Endodermal cell (in vitro differentiated cells): ENCODE results near the gene SS18L1. TPM values are rescaled to one million over a fixed set of nuclear protein-coding genes. Genes with fewer than 3 reads are reported as not detected.

Source experiments
- DNase-seq: peaks from one replicate; pipeline ENCODE4 v3.0.0-alpha.2; 2017
- H3K27ac ChIP-seq: 2 replicates; pipeline ENCODE4 v1.5.1; 2013; ENCODE audit warnings: mild to moderate bottlenecking, low read depth, low read length, moderate library complexity
- H3K27me3 ChIP-seq: 2 replicates; pipeline ENCODE4 v1.6.1; 2013; ENCODE audit warnings: mild to moderate bottlenecking, low read length, moderate library complexity; ENCODE audit not compliant: insufficient read depth, control insufficient read depth, poor library complexity, severe bottlenecking
- H3K36me3 ChIP-seq: 2 replicates; pipeline ENCODE4 v1.7.0; 2013; ENCODE audit warnings: mild to moderate bottlenecking, low read length, moderate library complexity; ENCODE audit not compliant: control insufficient read depth, insufficient read depth
- H3K4me1 ChIP-seq: one replicate; pipeline ENCODE4 v1.7.0; 2013; ENCODE audit warnings: low read length; ENCODE audit not compliant: control insufficient read depth, insufficient read depth
- H3K4me3 ChIP-seq: 2 replicates; pipeline ENCODE4 v1.5.1; 2013; ENCODE audit warnings: mild to moderate bottlenecking, low read length, moderate library complexity
- H3K9ac ChIP-seq: 2 replicates; pipeline ENCODE4 v1.6.1; 2013; ENCODE audit warnings: mild to moderate bottlenecking, low read length, moderate library complexity; ENCODE audit not compliant: poor library complexity, severe bottlenecking; ENCODE audit errors: extremely low read depth
- H3K9me3 ChIP-seq: 2 replicates; pipeline ENCODE4 v1.6.1; 2013; ENCODE audit warnings: mild to moderate bottlenecking, low read length, moderate library complexity; ENCODE audit not compliant: control insufficient read depth
- H3K27ac Mint-ChIP-seq: 2 replicates; pipeline ENCODE4 v1.8.0; 2020; ENCODE audit warnings: mixed read lengths
- H3K27me3 Mint-ChIP-seq: 2 replicates; pipeline ENCODE4 v1.8.0; 2021; ENCODE audit warnings: mild to moderate bottlenecking, mixed read lengths; ENCODE audit not compliant: insufficient read depth
- H3K36me3 Mint-ChIP-seq: 2 replicates; pipeline ENCODE4 v1.8.0; 2020; ENCODE audit warnings: low read depth, mixed read lengths
- H3K4me1 Mint-ChIP-seq: 2 replicates; pipeline ENCODE4 v1.8.0; 2020; ENCODE audit warnings: mixed read lengths
- H3K4me3 Mint-ChIP-seq: 2 replicates; pipeline ENCODE4 v1.8.0; 2020; ENCODE audit warnings: mild to moderate bottlenecking, moderate library complexity, mixed read lengths
- H3K9me3 Mint-ChIP-seq: 2 replicates; pipeline ENCODE4 v1.8.0; 2020; ENCODE audit warnings: mild to moderate bottlenecking, mixed read lengths
- WGBS, 2 experiments: methylation state at CpG; one replicate each; pipeline versions ENCODE4 v1.1.5 to v1.1.7; 2013; ENCODE audit warnings: missing lambda C conversion rate in 2 of 2, mixed read lengths in 1 of 2; ENCODE audit not compliant: insufficient coverage in 1 of 2, insufficient read length in 1 of 2; 5-methylcytosine and 5-hydroxymethylcytosine counted together
- total RNA-seq, 2 donors: library from RNA; stranded (reverse); fragmentation: NEBNext Ultra II Directional in 1 of 2; extraction: Animal tissue kit (Norgen Biotek cat#: 25700) in 1 of 2; gene quantifications; 2 replicates in 1 of 2; 3 replicates in 1 of 2; pipeline ENCODE4 v1.2.1, GENCODE V29; 2021
- TF ChIP-seq, protein P1 (sequence below): fragments of 200-600 bp; sonication (generic); conservative IDR thresholded peaks from 2 replicates; pipeline ENCODE4 v1.5.0; 2021; ENCODE audit warnings: antibody characterized with exemption, mild to moderate bottlenecking

Gene SS18L1
- total RNA-seq, 2 donors from 2014 or later, result 23.2 to 28.8 TPM

DNA sequence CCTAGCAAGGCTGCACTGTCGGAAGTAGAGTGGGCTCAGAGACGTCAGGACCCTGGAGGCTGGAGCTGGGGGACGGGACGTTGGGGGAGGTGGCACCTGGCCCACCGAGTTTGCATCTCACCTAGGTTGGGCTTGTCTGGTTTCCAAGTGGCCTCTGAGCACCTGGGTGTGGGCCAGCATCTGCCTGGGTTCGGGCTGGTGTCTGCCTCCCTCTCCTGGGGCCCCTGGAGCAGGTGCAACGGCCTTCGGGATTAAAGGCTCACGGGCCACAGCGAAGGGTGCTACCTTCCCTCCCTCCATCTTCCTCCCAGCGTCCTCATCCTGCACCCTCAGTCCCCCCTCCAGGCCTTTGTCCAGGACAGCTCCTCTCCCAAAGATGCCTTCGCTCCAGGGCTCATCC is 70.5 kb downstream of the SS18L1 start:
- TF ChIP-seq, protein P1, sequence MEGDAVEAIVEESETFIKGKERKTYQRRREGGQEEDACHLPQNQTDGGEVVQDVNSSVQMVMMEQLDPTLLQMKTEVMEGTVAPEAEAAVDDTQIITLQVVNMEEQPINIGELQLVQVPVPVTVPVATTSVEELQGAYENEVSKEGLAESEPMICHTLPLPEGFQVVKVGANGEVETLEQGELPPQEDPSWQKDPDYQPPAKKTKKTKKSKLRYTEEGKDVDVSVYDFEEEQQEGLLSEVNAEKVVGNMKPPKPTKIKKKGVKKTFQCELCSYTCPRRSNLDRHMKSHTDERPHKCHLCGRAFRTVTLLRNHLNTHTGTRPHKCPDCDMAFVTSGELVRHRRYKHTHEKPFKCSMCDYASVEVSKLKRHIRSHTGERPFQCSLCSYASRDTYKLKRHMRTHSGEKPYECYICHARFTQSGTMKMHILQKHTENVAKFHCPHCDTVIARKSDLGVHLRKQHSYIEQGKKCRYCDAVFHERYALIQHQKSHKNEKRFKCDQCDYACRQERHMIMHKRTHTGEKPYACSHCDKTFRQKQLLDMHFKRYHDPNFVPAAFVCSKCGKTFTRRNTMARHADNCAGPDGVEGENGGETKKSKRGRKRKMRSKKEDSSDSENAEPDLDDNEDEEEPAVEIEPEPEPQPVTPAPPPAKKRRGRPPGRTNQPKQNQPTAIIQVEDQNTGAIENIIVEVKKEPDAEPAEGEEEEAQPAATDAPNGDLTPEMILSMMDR, result no peak
- Mint-ChIP-seq H3K36me3 (no peaks in the 10 kb centered on the region), H3K4me3 (no peak overlapping the region), H3K27me3 (peaks cover 34% of the 10 kb centered on the region), H3K9me3 (no peaks in the 10 kb centered on the region), H3K27ac (no peak overlapping the region), H3K4me1 (no peaks in the 10 kb centered on the region)
- no peak overlapping the region for H3K4me3 ChIP-seq
- no peaks in the 10 kb centered on the region for H3K4me1 ChIP-seq
- peaks cover 43% of the 10 kb centered on the region for H3K27me3 ChIP-seq
- H3K27ac ChIP-seq, result no peak overlapping the region
- H3K9ac ChIP-seq, result no peak overlapping the region
- no peaks in the 10 kb centered on the region for H3K9me3 ChIP-seq
- no peaks in the 10 kb centered on the region for H3K36me3 ChIP-seq
- DNase-seq, result no peak
- 74 to 82% methylated on average over 4 to 12 of the region's 12 CpGs for WGBS, 2 experiments

- H3K36me3 Mint-ChIP-seq, result no peaks in the 10 kb centered on the region
- H3K4me1 Mint-ChIP-seq, result no peaks in the 10 kb centered on the region
- H3K9me3 Mint-ChIP-seq, result no peaks in the 10 kb centered on the region
- Histone ChIP-seq H3K9me3 (no peaks in the 10 kb centered on the region), H3K4me1 (peaks cover 4% of the 10 kb centered on the region), H3K27me3 (peaks cover 50% of the 10 kb centered on the region), H3K9ac (no peak overlapping the region), H3K36me3 (no peaks in the 10 kb centered on the region), H3K27ac (no peak overlapping the region), H3K4me3 (no peak overlapping the region)
- H3K27me3 Mint-ChIP-seq, result peaks cover 39% of the 10 kb centered on the region
- H3K27ac Mint-ChIP-seq, result no peak overlapping the region
- TF ChIP-seq, protein P1, result no peak
- WGBS, 2 experiments, result 85 to 93% methylated on average over 10 to 29 of the region's 29 CpGs
- H3K4me3 Mint-ChIP-seq, result no peak overlapping the region
- DNase-seq, result no peak
Observed at GRCh38 chr20:62215020-62215990, 71.7 kb downstream of the SS18L1 start.

GRCh38 chr20:62215991-62216635 is 72.5 kb downstream of the SS18L1 start:
- Mint-ChIP-seq H3K4me3 (no peak overlapping the region), H3K9me3 (no peaks in the 10 kb centered on the region), H3K36me3 (no peaks in the 10 kb centered on the region), H3K4me1 (peaks cover 3% of the 10 kb centered on the region), H3K27me3 (peaks cover 45% of the 10 kb centered on the region), H3K27ac (no peak overlapping the region)
- DNase-seq, result no peak
- Histone ChIP-seq H3K4me3 (no peak overlapping the region), H3K27ac (no peak overlapping the region), H3K27me3 (peaks cover 58% of the 10 kb centered on the region), H3K36me3 (no peaks in the 10 kb centered on the region), H3K9ac (no peak overlapping the region), H3K4me1 (peaks cover 4% of the 10 kb centered on the region), H3K9me3 (no peaks in the 10 kb centered on the region)
- TF ChIP-seq, protein P1, result no peak
- 85 to 90% methylated on average over 20 to 40 of the region's 40 CpGs for WGBS, 2 experiments
